Activated naive CD4-positive, alpha-beta T cell (primary cell): ENCODE results near the gene SEPTIN2.
A peak's percentile ranks its signal among the peaks of the same experiment; 100 is the strongest.
"Not testable (repeated sequence)": the region's sequence is repeated elsewhere in the genome, so short reads cannot be mapped to it uniquely, and the experiment has no call there.

Experiments
- DNase-seq, 4 experiments: peaks; one replicate each; lab custom pipeline; 2025; lab: John Stamatoyannopoulos, UW

Gene SEPTIN2

DNA sequence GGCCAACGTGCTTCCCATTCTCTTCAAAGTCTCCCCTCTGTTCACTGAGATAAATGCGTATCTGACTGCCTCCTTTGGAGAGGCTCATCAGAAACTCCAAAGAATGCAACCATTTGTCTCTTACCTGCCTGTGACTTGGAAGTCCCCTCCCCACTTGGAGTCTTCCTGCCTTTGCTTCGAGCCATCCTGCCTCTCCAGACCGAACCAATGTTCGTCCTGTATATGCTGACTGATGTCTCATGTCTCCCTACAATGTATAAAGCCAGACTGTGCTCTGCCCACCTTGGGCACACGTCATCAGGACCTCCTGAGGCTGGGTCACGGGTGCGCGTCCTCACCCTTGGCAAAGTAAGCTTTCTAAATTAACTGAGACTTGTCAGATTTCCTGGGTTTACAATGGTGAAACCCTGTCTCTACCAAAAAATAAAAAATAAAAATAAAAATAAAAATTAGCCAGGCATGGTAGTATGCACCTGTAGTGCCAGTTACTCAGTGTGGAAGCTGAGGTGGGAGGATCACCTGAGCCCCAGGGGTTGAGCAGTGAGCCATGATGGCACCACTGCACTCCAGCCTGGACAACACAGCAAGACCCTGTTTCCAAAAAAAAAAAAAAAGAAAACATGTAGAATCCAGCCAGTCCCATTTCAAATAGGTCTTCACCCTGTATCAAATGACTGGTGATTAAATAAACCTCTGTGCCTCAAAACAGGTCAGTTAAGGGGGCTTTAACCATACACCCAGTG is 29.2 kb upstream of the SEPTIN2 start:
- DNase-seq = no peak

DNA sequence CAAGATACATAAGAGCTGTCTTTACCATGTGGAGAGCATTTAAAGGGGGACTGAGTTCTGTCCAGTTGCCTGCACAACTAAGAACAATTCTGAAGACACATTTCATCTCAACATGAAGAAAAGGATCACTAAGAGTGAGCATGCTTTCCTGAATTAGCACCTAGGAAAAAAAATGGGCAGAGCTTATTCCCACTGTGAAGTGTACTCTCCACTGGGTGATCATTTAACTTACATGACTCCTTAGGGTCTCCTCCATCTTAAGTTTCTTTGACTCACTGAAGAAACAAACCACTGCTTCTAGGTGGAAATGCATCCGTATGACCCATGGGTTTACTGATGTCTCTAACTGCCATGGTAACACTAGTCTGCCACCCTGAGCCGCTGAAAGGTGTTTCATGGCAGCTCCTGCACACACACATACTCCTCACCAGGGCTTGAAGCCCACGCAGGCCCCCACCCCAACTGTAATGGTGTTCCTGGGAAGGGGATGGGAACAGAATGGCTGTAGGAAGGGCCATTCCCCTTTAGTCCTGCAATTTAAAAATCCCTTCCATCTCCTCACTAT is 27.3 kb upstream of the SEPTIN2 start:
- no peak for DNase-seq

DNA sequence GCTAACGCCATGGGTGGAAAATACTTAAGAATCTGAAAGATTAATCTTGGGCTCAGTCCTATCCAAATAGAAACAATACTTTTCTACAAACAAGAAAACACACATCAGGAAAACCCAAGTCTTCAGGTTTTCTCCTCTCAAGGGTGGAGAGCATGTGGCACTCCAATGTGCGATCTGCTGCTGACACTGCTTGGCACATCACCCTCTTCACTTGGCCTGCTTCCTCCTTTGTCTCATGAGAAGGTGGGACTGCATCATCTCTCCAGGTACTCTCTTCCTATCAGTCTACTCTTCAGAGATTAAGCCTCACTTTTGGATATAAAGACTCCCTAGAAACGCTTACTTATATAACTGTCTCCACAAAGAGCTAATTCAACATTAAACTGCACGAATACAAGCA is 26.7 kb upstream of the SEPTIN2 start:
- no peak for DNase-seq

DNA sequence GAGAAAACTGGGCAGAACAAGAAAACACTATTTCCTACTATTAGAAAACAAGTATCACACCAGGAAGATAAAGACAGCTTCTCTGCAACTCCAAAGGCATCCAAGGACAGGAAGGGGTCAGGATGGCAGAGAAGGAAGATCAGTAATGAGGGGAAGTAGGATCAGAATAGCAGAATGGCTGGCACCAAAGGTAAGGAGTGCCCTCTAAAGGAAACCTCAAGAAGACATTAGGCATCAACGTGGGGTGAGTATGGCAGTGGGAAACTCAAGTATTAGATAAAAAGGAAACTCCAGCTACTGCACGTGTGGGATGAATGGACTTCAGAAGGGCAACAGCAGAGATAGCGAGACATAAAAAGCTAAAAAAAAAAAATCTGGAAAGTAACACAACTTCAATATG is 26.1 kb upstream of the SEPTIN2 start:
- no peak for DNase-seq

DNA sequence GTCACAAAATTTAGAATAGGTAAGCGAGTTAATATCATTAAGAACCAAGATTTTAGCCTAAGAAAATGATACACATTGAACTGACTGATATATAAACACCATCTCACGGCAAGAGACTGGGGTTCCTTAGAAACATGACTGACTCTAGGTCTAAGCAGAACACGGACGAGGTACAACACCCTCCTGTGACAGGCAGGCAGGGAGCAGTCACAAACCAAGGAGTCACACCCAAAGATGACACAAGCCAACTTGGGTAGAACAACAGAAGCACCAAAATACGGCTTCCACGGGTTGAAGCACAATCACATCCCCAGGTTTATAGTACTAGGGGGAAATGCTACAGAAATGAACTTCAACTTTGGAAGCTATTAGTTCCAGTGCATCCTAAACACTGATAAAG is 24.6 kb upstream of the SEPTIN2 start:
- no peak for DNase-seq

DNA sequence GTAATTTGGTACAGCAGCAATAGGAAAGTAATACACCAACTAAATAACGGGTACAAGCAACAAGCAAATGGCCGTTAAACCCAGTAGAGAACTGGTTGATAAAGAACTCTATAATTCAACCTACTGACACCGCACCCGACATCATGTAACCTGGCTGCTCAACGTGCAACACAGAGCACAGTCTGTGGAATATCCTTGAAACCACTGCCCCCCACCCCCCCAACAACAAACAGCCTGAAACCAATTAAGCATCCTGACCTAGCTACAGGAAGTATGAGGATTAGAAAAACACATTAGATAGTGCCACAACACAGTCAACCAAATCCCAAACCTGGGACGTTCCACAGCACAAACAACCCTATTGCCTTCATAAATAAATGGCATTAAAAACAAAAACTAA is 23.7 kb upstream of the SEPTIN2 start:
- no peak for DNase-seq

DNA sequence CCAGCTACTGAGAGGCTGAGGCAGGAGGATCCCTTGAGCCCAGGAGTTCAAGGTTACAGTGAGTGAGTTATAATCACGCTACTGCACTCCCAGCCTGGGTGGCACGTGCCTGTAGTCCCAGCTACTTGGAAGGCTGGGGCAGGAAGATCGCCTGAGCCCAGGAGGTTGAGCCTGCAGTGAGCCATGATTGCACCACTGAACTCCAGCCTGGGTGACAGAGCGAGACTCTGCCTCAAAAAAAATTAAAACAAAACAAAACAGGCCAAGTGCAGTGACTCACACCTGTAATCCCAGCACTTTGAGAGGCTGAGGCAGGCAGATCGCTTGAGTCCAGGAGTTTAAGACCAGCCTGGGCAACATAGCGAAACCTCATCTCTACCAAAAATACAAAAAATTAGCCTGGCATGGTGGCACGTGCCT is 22.3 kb upstream of the SEPTIN2 start:
- not testable (repeated sequence) for DNase-seq

DNA sequence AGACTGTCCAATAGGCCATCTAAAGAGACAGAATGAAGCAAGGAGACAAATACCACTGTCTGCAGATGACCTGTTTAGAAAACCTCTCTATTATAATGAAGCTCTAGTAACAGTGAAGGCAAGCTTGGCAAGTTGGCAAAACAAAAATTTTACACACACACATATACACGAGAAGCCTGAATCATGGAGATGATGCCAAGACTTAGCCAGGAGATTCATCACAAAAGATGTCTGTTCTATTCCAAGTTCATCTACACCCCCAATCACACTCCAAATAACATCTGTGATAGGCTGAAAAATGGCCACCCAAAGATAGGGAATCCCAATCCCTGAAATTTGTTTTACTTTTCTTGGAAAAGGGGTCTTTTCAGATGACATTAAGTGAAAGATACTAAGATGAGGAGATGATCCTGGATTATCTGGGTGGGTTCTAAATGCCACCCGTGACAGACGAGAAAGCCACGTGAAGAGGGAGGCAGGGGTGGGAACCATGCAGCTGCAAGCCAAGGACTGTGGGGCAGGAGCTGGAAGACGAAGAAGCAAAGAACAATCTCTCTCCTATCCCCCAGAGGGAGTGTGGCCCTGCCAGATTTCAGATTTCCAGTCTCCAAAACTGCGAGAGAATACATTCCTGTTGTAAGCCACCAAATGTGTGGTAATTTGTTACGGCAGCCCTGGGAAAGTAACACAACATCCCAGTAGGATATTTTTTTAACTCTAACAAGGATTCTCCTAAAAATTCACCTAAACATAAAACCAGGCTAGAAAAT is 20.2 kb upstream of the SEPTIN2 start:
- no peak for DNase-seq

DNA sequence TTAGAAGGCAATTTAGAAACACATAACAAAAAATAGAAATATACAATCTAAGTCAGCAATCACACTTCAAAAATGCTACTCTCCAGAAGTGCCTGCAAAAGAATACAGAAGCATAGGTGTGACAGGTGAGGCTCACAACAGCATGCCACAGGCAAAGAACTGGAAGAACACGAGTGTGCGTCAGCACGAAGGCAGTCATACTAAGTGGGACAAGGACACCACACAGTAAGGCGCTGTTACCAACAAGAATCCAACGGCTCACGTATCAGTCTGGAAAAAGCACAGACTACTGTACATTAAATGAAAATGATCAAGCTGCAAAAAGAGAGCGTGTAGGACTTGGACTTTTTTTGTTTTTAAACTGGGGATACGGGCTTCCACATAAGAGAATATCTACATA is 19.0 kb upstream of the SEPTIN2 start:
- DNase-seq = no peak

DNA sequence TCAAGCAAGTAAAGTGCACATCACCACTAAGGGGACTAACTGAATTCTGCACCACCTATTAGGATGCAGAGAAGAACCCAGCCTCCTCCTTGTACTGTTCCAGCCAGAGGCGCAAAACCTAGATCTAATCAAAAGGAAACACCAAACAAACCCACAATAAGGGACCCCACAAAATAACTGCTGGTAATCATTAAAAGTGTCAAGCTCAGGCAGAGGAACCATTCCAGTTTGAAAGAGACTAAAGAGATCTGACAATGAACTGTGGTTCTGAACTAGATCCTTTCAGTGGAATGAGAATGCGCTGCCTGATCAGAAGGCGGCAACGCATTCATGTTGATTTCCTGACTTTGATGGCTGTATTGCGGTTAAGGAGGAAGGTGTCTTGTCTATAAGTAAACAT is 17.1 kb upstream of the SEPTIN2 start:
- DNase-seq = no peak

DNA sequence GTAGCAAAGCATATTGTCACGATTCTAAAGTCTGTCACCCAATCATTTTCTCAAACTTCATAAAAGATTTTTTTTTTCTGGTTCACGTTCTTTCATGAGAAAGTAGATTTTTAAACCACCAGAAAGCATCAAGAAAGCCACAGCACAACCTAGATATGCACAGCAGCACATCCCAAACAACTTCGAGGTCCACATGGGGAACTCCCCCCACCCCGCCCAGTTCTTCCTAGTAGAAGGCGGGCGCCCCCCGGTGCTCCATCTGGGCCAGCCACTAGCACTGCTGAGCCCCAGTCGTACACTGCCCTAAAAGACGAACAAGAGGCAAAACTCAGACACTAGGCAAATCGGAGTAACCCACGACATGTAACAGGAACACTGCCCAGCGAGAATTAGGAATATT is 15.7 kb upstream of the SEPTIN2 start:
- DNase-seq = peak in 1 of 4 experiments; percentile 22

DNA sequence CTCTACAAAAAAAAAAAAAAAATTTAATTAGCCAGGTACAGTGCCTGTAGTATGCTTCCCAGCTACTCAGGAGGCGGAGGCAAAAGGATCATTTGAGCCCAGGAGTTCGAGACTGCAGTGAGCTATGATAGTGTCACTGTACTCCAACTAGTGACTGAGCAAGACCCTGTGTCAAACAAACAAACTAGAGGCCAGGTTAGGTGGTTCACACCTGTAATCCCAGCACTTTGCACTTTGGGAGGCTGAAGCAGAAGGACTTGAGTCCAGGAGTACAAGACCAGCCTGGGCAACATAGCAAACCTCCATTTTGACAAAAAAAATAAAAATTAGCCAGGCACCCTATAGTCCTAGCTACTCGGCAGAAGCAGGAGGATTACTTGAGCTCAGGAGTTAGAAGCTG is 13.6 kb upstream of the SEPTIN2 start:
- no peak for DNase-seq

DNA sequence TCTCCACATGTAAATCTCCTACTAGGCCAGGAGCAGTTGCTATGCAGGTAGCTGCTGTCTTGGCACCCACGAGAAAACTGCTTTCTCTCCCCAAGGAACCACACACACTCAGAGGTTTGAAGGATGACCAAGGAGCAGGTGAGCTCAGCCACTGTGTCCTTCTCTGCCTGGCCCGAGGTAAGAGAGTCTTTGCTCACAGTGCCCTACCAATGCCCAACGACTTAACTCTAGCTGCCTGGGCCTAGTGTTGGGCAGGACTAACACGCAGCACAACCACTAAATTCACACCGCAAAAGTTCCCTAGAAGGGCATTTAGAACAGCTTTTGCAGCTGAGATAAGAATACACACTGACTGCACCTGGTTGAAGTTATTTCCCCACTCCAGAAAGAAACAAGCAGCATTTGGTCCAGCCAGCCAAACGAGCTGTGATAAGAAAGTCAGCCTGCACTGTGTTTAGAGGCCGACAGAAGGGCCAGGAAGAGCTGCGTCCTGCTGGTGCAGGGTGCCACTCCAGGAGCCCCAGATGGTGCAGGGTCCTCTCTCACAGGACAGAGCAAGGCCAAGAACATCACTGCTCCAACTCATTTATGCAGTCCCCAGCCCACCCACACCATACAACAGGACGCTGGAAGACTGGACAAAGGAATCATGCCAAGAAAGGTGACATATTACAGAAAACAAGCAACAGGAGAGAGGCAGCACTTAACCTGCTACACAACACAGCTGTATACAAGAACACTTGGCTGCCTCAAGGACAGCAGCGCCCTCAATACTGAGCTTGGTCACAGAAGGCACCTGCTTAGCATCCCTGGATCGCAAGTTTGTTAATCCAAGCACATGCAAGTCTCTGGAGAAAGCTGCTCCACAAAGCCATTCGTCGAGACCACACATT is 12.7 kb upstream of the SEPTIN2 start:
- no peak for DNase-seq

DNA sequence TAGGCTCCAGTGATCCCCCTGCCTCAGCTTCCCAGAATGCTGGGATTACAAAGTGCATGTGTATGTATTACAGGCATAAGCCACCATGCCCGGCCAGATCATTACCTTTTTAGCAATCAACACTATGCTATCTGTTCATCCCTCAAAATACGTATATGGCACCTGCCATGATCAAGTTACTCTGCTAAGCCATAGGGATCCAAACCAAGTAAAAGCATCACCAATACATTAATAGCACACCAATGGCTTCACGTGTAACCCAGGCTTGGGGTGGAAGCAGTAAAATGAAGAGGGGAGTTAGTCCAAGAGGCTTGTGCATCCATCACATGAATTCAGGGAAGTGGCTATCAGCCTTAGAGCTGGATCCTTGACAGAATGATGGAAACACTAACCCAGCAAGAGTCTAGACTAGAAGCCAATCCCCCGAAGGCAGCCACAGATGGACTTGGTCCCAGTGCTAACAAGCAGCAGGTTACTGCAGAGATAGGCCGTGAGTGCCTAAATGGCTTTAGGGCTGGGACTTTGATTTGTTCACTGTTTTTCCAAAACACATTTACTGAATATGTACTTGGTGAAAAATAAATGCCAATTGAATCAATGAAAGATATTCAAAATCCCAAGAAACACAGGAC is 11.6 kb upstream of the SEPTIN2 start:
- no peak for DNase-seq

DNA sequence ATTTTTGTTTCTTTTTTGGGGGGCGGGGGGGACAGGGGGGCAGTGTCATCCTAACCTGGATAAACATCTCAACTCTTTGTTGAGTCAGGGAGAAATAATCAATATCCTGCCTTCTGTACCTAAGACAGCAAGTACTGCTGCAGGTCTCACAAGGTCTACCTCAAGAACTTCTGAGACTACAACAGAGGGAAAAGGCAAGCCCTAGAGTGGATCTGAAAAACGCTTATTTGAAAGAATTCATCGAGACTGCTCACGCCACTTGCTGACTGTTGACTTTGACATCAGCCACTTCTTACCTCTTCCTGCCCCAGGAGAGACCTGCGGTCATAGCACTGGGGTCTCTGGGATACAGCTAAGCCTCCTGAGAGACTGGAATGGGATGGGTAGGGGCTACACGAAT is 8.7 kb upstream of the SEPTIN2 start:
- DNase-seq = no peak

DNA sequence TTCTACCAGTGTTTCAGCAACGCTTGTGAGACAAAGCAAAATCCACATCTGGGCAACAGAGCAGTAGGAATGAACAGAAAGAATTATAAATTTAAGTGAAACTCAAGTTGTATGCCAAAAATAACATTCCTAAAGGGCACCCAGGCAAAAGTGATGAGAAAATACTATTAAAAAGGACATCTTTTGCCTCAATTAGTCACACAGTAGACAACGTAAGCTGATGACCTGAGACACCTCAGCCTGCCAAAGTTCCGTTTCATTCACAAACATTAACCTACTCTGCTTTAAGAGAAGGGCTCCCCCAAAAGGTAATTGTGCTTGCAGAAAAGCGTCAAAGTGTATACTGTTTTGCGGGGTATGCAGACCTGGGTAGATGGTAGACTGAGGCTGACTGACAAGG is 7.5 kb upstream of the SEPTIN2 start:
- DNase-seq = no peak

DNA sequence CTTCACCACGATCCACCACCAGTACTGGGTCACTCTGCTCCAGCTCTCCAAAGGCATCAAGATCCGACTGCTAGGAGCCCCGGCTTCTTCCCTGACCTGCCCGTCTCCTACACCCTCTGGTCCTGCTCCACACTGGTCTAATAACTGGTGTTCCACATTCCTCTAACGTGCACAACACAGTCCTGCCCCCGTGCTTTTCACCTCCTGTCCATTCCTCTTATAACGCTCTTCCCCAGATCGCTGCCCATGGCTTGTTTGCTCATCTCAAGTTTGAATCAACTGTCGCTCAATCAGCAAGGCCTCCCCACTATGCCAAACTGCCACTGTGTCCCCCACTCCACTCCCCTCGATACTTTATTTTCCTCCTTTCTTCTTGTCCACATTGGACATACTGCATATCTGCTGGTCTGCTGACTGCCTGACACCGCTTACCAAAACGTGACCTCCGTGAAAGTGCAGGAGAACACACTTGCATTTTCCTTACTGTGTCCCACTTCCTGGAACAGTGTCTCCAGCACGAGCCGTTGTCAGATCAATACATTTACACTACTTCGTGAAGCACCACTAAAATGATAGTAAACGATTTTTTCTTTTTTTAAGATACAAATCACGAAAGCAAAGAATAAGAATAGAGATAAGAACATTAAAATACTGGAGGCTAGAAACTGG is 6.8 kb upstream of the SEPTIN2 start:
- no peak for DNase-seq

DNA sequence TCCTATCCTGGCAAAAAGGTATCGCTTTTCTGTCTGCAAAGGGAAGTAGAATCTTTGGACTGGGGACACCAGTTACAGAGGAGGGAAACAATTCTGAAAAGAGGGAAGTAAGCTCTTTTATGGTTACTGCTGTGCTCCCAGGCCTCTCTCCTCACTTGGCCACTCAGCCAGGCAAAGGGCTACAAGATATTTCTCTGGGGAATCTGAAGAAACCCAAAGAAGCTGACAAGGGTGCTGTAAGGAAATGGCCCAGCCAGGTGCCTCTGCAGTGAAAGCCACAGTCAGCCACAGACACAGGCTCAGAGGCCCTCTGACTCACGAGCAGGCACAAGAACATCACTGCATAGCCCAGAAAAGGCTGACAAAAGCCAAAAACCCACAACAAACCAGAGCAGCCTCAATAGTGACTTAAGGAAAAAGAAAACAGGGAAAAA is 6.0 kb upstream of the SEPTIN2 start:
- peak in 2 of 4 experiments; percentile 45 to 61 for DNase-seq

DNA sequence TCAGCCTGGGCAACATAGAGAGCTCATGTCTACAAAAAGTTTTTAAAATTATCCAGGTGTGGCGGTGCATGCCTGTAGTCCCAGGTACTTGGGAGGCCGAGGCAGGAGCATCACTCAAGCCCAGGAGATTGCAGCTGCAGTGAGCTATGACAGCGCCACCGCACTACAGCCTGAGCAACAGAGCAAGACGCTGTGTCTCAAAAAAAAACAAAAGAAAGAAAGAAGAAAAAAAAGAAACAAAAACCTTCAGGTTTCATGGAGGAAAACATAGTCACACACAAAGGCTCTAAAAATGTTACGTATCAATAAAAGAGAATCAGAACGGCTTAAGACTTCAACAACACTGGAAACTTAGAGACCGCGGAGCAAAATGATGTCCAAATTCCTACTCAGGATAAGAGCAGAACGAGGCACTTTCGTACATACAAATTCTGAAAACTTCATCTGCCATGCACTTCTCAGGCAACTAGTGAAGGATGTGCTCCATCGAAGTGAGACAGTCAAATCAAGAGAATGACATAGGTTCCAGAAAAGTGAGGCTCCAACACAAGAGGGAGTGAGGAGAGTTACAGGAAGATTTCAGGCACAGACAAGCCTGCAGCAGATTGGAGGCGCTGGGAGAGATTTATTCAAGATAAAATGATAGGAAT is 4.7 kb upstream of the SEPTIN2 start:
- DNase-seq = no peak

DNA sequence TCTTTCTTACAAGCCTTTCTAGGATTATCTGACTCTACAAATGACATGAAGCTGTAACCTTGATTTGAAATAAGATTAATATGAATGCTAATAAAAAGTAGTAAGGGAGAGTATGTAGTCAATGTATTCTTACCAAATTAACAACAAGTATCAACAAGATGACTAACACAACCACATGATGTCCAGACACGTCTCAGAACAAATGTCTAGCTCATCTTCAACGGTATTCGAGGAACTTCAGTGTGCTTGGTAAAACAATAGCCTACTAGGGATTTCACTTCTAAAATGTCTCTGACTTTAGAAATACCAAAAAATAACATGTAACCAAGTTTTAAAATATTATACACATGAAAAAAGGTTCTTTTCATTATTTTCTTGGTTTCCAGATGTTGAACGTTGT is 3.6 kb upstream of the SEPTIN2 start:
- no peak for DNase-seq
